ENCODE measurements around the gene ARL2BP.

DNA sequence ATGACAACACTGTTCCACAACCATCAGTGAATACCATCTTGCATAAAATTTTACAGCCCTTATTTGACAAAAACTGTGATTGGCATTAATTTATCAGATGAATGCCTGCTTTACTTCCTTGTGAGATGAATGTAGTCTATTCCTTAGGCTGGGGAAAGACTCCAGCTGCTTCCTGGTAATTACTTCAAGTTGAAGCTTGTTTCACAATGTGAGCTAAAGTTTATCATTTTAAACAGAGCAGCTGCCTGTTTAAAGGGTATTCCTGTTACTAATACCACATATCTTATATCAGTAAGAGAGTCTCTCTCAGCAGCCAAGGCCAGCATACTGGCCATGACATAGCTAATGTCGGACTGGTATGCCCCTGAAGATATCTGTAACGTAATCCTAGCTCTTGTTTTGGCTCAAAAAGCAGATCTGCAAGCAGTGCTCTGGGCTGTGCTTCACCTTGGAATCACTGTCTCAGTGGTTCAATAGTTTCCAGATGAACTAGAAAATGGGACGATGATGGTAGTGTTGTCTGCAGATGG is 13.2 kb upstream of the ARL2BP start:
- TF ChIP-seq CTCF (IDR thresholded peaks at IDR 0.05) (no peak), POLR2A (IDR thresholded peaks at IDR 0.05) (no peak)
